GM12878 (cell line): ENCODE data around the gene PDLIM5. TPM values are rescaled to one million over a fixed set of nuclear protein-coding genes. Genes with fewer than 3 reads are reported as not detected.

Experiments
- ATAC-seq: fragments of 200-7000 bp; cut with Tn5 transposase; 3 replicates; pipeline ENCODE4 v1.9.1; 2020; ENCODE audit warnings: mild to moderate bottlenecking, moderate library complexity
- BruUV-seq: library from RNA; stranded (reverse); fragments of 400-500 nt; replicated peaks from 2 replicates; lab custom pipeline; 2021; lab: Mats Ljungman, UMichigan
- CTCF ChIA-PET: fragments of 300-600 bp; sonication (Branson Sonifier 250); formaldehyde crosslinking; extraction: SDS; loops from one replicate; lab custom pipeline; 2021; ENCODE audit warnings: inconsistent platforms; lab: Yijun Ruan, JAX
- POLR2A ChIA-PET: fragments of 350-600 bp; formaldehyde crosslinking; extraction: SDS; loops from one replicate; lab custom pipeline; 2021; ENCODE audit warnings: inconsistent platforms; lab: Charles Lee
- RAD21 ChIA-PET: fragments of 300-600 bp; sonication (Branson Sonifier 250); formaldehyde crosslinking; loops from one replicate; lab custom pipeline; 2023; ENCODE audit warnings: antibody characterized with exemption; ENCODE audit not compliant: unreplicated experiment; lab: Charles Lee
- SMC1A ChIA-PET: fragments of 300-600 bp; sonication (Branson Sonifier 250); formaldehyde crosslinking; loops from one replicate; lab custom pipeline; 2023; ENCODE audit not compliant: unreplicated experiment, uncharacterized antibody; lab: Charles Lee
- DNase-seq: peaks from one replicate; pipeline ENCODE4 v3.0.0-alpha.2; 2011; ENCODE audit warnings: low read depth, low spot score
- FAIRE-seq: peaks from 3 replicates; lab custom pipeline; 2011; peaks lifted over from hg19 to GRCh38; lab: Jason Lieb, UNC
- H2AFZ ChIP-seq: 2 replicates; pipeline ENCODE4 v1.6.0; 2011; ENCODE audit warnings: low read depth, low read length, control low read depth; ENCODE audit not compliant: control insufficient read depth
- H3K27ac ChIP-seq: 2 replicates; pipeline ENCODE4 v1.5.1; 2011; ENCODE audit warnings: control low read depth; ENCODE audit not compliant: control insufficient read depth, insufficient read depth
- H3K27me3 ChIP-seq, 2 experiments: replicated peaks in 1 of 2; 2 replicates each; pipeline versions ENCODE4 v1.6.0 to v1.6.1; 2011; ENCODE audit warnings: low read length in 1 of 2; ENCODE audit not compliant: control insufficient read depth in 2 of 2, insufficient read depth in 2 of 2
- H3K36me3 ChIP-seq, 2 experiments: 2 replicates each; pipeline ENCODE4 v1.5.1; 2011; ENCODE audit warnings: low read length in 1 of 2; ENCODE audit not compliant: control insufficient read depth in 2 of 2, insufficient read depth in 2 of 2
- H3K4me1 ChIP-seq: 2 replicates; pipeline ENCODE4 v1.6.1; 2011; ENCODE audit warnings: mild to moderate bottlenecking, low read length, moderate library complexity, mixed read lengths; ENCODE audit not compliant: control insufficient read depth, insufficient read depth
- H3K4me2 ChIP-seq: 2 replicates; pipeline ENCODE4 v1.6.0; 2011; ENCODE audit warnings: control low read depth; ENCODE audit not compliant: control insufficient read depth, insufficient read depth
- H3K4me3 ChIP-seq: fragments of 200-600 bp; sonication (generic); 2 replicates; pipeline ENCODE4 v1.5.1; 2016
- H3K79me2 ChIP-seq: 2 replicates; pipeline ENCODE4 v1.6.0; 2011; ENCODE audit warnings: low read length; ENCODE audit not compliant: control insufficient read depth, insufficient read depth
- H3K9ac ChIP-seq: 2 replicates; pipeline ENCODE4 v1.8.0; 2011; ENCODE audit warnings: low read length, control low read depth, mixed read lengths; ENCODE audit not compliant: control insufficient read depth, insufficient read depth
- H3K9me3 ChIP-seq: replicated peaks from 3 replicates; pipeline ENCODE4 v1.5.1; 2011; ENCODE audit warnings: mild to moderate bottlenecking, low read length; ENCODE audit not compliant: control insufficient read depth, insufficient read depth
- H4K20me1 ChIP-seq: 2 replicates; pipeline ENCODE4 v1.6.0; 2011; ENCODE audit not compliant: control insufficient read depth, insufficient read depth
- HDGF ChIP-seq: fragments of 450-650 bp; IDR thresholded peaks from 2 replicates; pipeline ENCODE4 v1.6.1; 2016; ENCODE audit warnings: antibody characterized with exemption
- NFXL1 ChIP-seq: fragments of 450-650 bp; IDR thresholded peaks from 2 replicates; pipeline ENCODE4 v1.6.1; 2017; ENCODE audit warnings: antibody characterized with exemption, mild to moderate bottlenecking, borderline replicate concordance
- SIX5 ChIP-seq: IDR thresholded peaks from 2 replicates; pipeline ENCODE4 v1.6.1; 2011; ENCODE audit warnings: mild to moderate bottlenecking, low read depth, low read length, moderate library complexity; ENCODE audit not compliant: severe bottlenecking
- SMAD5 ChIP-seq: IDR thresholded peaks from 2 replicates; pipeline ENCODE4 v1.6.1; 2016; ENCODE audit warnings: antibody characterized with exemption, low read depth
- SMC3 ChIP-seq: IDR thresholded peaks from 2 replicates; pipeline ENCODE4 v1.6.1; 2011; ENCODE audit warnings: low read length, improper control_type of control experiment, borderline replicate concordance
- SRF ChIP-seq, 2 experiments: IDR thresholded peaks; 2 replicates each; pipeline ENCODE4 v1.6.1; 2011; ENCODE audit warnings: low read depth in 2 of 2, low read length in 2 of 2, mild to moderate bottlenecking in 1 of 2, moderate library complexity in 1 of 2
- TAF1 ChIP-seq: IDR thresholded peaks from 2 replicates; pipeline ENCODE4 v1.6.1; 2011; ENCODE audit warnings: mild to moderate bottlenecking, low read depth, low read length, borderline replicate concordance
- TBL1XR1 ChIP-seq: IDR thresholded peaks from 2 replicates; pipeline ENCODE4 v1.6.1; 2012; ENCODE audit warnings: low read depth, low read length, improper control_type of control experiment
- TCF7 ChIP-seq: IDR thresholded peaks from 2 replicates; pipeline ENCODE4 v1.6.1; 2014; ENCODE audit warnings: antibody characterized with exemption, borderline replicate concordance
- ZSCAN29 ChIP-seq: fragments of 450-650 bp; IDR thresholded peaks from 2 replicates; pipeline ENCODE4 v1.6.1; 2017; ENCODE audit warnings: mild to moderate bottlenecking, moderate library complexity
- in situ Hi-C: fragments of 300-500 bp; cut with MboI; formaldehyde crosslinking; loops from 9 replicates; pipeline ENCODE4 v1.14.3; 2018; ENCODE audit warnings: mixed read lengths
- intact Hi-C: fragments of 100-400 bp; cut with micrococcal nuclease; formaldehyde crosslinking; loops from one replicate; pipeline ENCODE4 v1.14.2; 2022; ENCODE audit not compliant: unreplicated experiment
- polyA plus RNA-seq, 11 experiments: library from polyadenylated mRNA; depleted of rRNA in 4 of 11; unstranded in 6 of 11; stranded (reverse) in 5 of 11; fragments of >200 nt; fragmentation: Nextera tagmentation in 4 of 11; fragmentation: Illumina TruSeq in 1 of 11; extraction: Ambion mirVana in 4 of 11; extraction: Trizol in 1 of 11; gene quantifications; 1 replicate in 1 of 11; 2 replicates in 10 of 11; pipeline versions ENCODE4 v1.2.1 to v1.2.3, GENCODE V29; 2011 to 2016; ENCODE audit warnings: inconsistent platforms in 2 of 11, missing spikeins in 2 of 11, low read depth in 1 of 11
- total RNA-seq, 4 experiments: library from RNA; depleted of rRNA in 3 of 4; stranded (reverse); fragments of >200 nt in 3 of 4; fragmentation: Illumina TruSeq in 1 of 4; extraction: Trizol in 1 of 4; gene quantifications; 2 replicates each; pipeline versions ENCODE4 v1.2.1 to v1.2.3, GENCODE V29; 2013 to 2021
- TF ChIP-seq, protein P1 (sequence below): fragments of 450-650 bp; formaldehyde crosslinking; IDR thresholded peaks from 2 replicates; pipeline ENCODE4 v1.4.0; 2022; ENCODE audit warnings: mild to moderate bottlenecking, moderate library complexity
- TF ChIP-seq, protein P2 (sequence below): fragments of 450-650 bp; IDR thresholded peaks from 2 replicates; pipeline ENCODE4 v1.6.1; 2017; ENCODE audit warnings: borderline replicate concordance
- TF ChIP-seq, protein P3 (sequence below): IDR thresholded peaks from 2 replicates; pipeline ENCODE4 v1.6.1; 2012; ENCODE audit warnings: improper control_type of control experiment, low read depth, low read length; ENCODE audit not compliant: insufficient replicate concordance
- TF ChIP-seq, protein P4 (sequence below): IDR thresholded peaks from 2 replicates; pipeline ENCODE4 v1.6.1; 2012; ENCODE audit warnings: low read depth, low read length, improper control_type of control experiment

PDLIM5 gene
- total and polyA plus RNA-seq, 10 of the 15 experiments (the other 5 are each of a cell fraction or from before 2014, with no cell fraction given): 10.0 to 52.9 (median 20.7) TPM

DNA sequence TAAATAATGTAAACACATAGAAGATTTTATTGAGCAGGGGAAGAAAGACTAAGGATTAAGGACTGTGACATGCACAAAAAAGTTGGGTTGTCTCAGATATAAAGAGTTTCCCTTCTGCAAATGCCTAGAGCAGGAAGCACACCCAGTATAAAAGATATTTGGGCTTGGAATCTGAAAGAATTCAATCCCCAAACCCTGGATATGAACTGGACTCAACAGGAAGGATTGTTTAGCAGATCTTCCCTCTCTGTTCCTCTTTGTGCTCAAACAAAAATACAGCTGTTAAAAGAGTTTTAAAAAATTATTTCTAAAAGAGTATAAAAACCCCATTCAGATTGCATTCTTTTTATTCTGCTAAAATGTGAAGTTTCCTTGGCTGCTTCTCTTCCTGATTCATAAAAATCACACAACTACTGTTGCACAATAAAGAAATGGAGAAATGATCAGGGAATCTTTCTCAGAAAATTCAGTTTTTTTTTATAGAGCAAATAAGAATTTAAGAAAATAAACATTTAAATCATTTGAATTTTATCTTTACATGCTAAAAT, 71.4 kb downstream of the PDLIM5 start:
- no peak for FAIRE-seq
- Histone ChIP-seq H4K20me1 (no peaks in the 10 kb centered on the region), H3K4me3 (no peak overlapping the region), H2AFZ (no peak overlapping the region), H3K9ac (no peak overlapping the region), H3K36me3 (no peaks in the 10 kb centered on the region), H3K27ac (no peak overlapping the region), H3K27me3 (no peaks in the 10 kb centered on the region), H3K79me2 (no peaks in the 10 kb centered on the region), H3K4me2 (no peak overlapping the region), H3K4me1 (peaks cover 27% of the 10 kb centered on the region), H3K9me3 (no peaks in the 10 kb centered on the region)
- intact Hi-C loops: no loop called here
- DNase-seq: no peak
- no peak for ATAC-seq
- POLR2A ChIA-PET: interaction anchor here (1.8 kb wide), 1 partner anchor 13 kb away, joined by 3 read pairs; no protein-coding TSS in a partner anchor
- in situ Hi-C loops: no loop called here
- no TSS peak for BruUV-seq
- SMC1A ChIA-PET: interaction anchor here (1.0 to 1.3 kb wide), 2 partner anchors 61 to 251 kb away, joined by 3 read pairs; no protein-coding TSS in a partner anchor
- RAD21 ChIA-PET: no interaction called here
- CTCF ChIA-PET: interaction anchor here (2.1 kb wide), 1 partner anchor 116 kb away, joined by 5 read pairs; no protein-coding TSS in a partner anchor
- TF ChIP-seq SMAD5 (no peak), TBL1XR1 (no peak), SIX5 (no peak), TCF7 (no peak), ZSCAN29 (no peak), HDGF (no peak), TAF1 (no peak), NFXL1 (no peak), SRF (IDR thresholded peaks at IDR 0.05; ENCODE audit: low read depth in 2 of 2, low read length in 2 of 2) (no peak), SMC3 (no peak)
- TF ChIP-seq, protein P1, sequence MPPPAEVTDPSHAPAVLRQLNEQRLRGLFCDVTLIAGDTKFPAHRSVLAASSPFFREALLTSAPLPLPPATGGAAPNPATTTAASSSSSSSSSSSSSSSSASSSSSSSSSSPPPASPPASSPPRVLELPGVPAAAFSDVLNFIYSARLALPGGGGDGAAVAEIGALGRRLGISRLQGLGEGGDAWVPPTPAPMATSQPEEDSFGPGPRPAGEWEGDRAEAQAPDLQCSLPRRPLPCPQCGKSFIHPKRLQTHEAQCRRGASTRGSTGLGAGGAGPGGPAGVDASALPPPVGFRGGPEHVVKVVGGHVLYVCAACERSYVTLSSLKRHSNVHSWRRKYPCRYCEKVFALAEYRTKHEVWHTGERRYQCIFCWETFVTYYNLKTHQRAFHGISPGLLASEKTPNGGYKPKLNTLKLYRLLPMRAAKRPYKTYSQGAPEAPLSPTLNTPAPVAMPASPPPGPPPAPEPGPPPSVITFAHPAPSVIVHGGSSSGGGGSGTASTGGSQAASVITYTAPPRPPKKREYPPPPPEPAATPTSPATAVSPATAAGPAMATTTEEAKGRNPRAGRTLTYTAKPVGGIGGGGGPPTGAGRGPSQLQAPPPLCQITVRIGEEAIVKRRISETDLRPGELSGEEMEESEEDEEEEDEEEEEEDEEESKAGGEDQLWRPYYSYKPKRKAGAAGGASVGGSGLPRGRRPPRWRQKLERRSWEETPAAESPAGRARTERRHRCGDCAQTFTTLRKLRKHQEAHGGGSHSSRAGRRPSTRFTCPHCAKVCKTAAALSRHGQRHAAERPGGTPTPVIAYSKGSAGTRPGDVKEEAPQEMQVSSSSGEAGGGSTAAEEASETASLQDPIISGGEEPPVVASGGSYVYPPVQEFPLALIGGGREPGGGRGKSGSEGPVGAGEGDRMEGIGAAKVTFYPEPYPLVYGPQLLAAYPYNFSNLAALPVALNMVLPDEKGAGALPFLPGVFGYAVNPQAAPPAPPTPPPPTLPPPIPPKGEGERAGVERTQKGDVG (CRISPR knock-in tag): no peak
- TF ChIP-seq, protein P2, sequence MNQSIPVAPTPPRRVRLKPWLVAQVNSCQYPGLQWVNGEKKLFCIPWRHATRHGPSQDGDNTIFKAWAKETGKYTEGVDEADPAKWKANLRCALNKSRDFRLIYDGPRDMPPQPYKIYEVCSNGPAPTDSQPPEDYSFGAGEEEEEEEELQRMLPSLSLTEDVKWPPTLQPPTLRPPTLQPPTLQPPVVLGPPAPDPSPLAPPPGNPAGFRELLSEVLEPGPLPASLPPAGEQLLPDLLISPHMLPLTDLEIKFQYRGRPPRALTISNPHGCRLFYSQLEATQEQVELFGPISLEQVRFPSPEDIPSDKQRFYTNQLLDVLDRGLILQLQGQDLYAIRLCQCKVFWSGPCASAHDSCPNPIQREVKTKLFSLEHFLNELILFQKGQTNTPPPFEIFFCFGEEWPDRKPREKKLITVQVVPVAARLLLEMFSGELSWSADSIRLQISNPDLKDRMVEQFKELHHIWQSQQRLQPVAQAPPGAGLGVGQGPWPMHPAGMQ: no peak
- TF ChIP-seq, protein P3, sequence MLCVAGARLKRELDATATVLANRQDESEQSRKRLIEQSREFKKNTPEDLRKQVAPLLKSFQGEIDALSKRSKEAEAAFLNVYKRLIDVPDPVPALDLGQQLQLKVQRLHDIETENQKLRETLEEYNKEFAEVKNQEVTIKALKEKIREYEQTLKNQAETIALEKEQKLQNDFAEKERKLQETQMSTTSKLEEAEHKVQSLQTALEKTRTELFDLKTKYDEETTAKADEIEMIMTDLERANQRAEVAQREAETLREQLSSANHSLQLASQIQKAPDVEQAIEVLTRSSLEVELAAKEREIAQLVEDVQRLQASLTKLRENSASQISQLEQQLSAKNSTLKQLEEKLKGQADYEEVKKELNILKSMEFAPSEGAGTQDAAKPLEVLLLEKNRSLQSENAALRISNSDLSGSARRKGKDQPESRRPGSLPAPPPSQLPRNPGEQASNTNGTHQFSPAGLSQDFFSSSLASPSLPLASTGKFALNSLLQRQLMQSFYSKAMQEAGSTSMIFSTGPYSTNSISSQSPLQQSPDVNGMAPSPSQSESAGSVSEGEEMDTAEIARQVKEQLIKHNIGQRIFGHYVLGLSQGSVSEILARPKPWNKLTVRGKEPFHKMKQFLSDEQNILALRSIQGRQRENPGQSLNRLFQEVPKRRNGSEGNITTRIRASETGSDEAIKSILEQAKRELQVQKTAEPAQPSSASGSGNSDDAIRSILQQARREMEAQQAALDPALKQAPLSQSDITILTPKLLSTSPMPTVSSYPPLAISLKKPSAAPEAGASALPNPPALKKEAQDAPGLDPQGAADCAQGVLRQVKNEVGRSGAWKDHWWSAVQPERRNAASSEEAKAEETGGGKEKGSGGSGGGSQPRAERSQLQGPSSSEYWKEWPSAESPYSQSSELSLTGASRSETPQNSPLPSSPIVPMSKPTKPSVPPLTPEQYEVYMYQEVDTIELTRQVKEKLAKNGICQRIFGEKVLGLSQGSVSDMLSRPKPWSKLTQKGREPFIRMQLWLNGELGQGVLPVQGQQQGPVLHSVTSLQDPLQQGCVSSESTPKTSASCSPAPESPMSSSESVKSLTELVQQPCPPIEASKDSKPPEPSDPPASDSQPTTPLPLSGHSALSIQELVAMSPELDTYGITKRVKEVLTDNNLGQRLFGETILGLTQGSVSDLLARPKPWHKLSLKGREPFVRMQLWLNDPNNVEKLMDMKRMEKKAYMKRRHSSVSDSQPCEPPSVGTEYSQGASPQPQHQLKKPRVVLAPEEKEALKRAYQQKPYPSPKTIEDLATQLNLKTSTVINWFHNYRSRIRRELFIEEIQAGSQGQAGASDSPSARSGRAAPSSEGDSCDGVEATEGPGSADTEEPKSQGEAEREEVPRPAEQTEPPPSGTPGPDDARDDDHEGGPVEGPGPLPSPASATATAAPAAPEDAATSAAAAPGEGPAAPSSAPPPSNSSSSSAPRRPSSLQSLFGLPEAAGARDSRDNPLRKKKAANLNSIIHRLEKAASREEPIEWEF: no peak
- TF ChIP-seq, protein P4, sequence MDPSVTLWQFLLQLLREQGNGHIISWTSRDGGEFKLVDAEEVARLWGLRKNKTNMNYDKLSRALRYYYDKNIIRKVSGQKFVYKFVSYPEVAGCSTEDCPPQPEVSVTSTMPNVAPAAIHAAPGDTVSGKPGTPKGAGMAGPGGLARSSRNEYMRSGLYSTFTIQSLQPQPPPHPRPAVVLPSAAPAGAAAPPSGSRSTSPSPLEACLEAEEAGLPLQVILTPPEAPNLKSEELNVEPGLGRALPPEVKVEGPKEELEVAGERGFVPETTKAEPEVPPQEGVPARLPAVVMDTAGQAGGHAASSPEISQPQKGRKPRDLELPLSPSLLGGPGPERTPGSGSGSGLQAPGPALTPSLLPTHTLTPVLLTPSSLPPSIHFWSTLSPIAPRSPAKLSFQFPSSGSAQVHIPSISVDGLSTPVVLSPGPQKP: no peak
